Tibial nerve (tissue), 4 donors: Measurements from ENCODE around the gene MYO7A. TPM values are rescaled to one million over a fixed set of nuclear protein-coding genes. Genes with fewer than 3 reads are reported as not detected.

Source experiments
- DNase-seq, 2 donors: peaks; one replicate each; pipeline ENCODE4 v3.0.0-alpha.2; 2019; ENCODE audit warnings: low spot score in 2 of 2
- H3K27ac ChIP-seq, 4 donors: fragments of 200-600 bp; sonication (generic) in 3 of 4; one replicate each; pipeline ENCODE4 v1.5.1; 2017 to 2019; ENCODE audit warnings: mild to moderate bottlenecking in 1 of 4
- H3K27me3 ChIP-seq, 2 donors: fragments of 200-600 bp; sonication (generic) in 1 of 2; one replicate each; pipeline versions ENCODE4 v1.5.1 to v1.6.0; 2017 to 2019
- H3K36me3 ChIP-seq, 3 donors: fragments of 200-600 bp; sonication (generic); one replicate each; pipeline ENCODE4 v1.5.1; 2018 to 2019
- H3K4me1 ChIP-seq, 4 donors: fragments of 200-600 bp; sonication (generic) in 3 of 4; one replicate each; pipeline ENCODE4 v1.5.1; 2017 to 2019
- H3K4me3 ChIP-seq, 4 donors: fragments of 200-600 bp; sonication (generic) in 3 of 4; one replicate each; pipeline ENCODE4 v1.5.1; 2017 to 2019; ENCODE audit warnings: mild to moderate bottlenecking in 1 of 4, moderate library complexity in 1 of 4
- H3K9me3 ChIP-seq, 4 donors: fragments of 200-600 bp; sonication (generic) in 3 of 4; one replicate each; pipeline ENCODE4 v1.5.1; 2017 to 2019
- EP300 ChIP-seq, 2 donors: sonication (generic); formaldehyde crosslinking; IDR thresholded peaks; one replicate each; pipeline ENCODE4 v1.6.1; 2017; ENCODE audit warnings: antibody characterized with exemption in 2 of 2, mild to moderate bottlenecking in 1 of 2
- POLR2A ChIP-seq, 2 donors: fragments of 450-650 bp; IDR thresholded peaks; one replicate each; pipeline ENCODE4 v1.6.1; 2017; ENCODE audit warnings: antibody characterized with exemption in 2 of 2, mild to moderate bottlenecking in 2 of 2, moderate library complexity in 2 of 2
- WGBS, 2 donors: methylation state at CpG; one replicate each; pipeline ENCODE4 v1.1.5; 2018; 5-methylcytosine and 5-hydroxymethylcytosine counted together
- total RNA-seq, 4 donors: library from RNA; depleted of rRNA; stranded (reverse); fragments of >200 nt; gene quantifications; one replicate each; pipeline ENCODE4 v1.1.0, GENCODE V29; 2016
- TF ChIP-seq, protein P1 (sequence below), 5 experiments: fragments of 200-600 bp in 3 of 5; fragments of 450-650 bp in 2 of 5; sonication (generic) in 3 of 5; IDR thresholded peaks; one replicate each; pipeline ENCODE4 v1.5.1; 2016 to 2019; ENCODE audit warnings: antibody characterized with exemption in 5 of 5, mild to moderate bottlenecking in 3 of 5, moderate library complexity in 2 of 5

Gene MYO7A
- total RNA-seq, 4 donors from 2014 or later: 12.6 to 45.0 (median 24.4) TPM

DNA sequence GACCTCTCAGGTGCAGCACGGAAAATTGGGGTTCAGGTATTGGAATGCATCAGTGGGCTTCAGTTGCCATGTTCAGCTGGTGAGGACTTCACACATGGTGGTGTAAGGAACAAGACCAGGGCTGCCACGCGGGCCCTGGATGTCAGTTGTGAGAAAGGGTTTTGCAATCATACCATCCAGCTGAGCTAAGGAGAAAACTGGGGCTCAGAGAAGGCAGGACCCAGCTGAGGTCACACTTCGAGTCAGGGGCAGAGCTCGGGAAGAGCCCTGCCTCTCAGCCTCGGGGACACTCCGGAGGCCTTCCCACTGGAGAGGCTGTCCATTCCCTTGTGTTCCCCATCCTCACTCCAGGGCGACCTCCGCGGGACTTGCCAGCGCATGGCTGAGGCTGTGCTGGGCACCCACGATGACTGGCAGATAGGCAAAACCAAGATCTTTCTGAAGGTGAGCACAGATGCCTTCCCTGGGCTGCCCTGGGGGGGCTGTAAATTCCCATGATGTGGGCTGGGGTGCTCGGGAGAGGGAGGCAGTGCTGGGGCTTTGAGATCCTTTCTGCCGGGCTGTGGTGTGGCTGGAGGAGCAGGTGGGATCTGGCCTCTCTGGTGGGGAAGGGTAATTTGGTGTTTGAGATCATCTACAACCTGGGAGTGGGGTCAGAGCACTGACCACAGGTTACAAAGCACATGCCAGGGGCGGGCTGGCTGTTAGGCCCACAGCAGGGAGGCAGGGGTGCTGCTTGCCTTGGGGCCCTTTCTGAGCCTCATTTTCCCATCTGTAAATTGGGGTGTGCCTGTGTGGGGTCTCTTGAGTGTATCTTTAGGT lies 47.2 kb downstream of the MYO7A start:
- Histone ChIP-seq H3K27me3 (no peaks in the 10 kb centered on the region), H3K36me3 (no peaks in the 10 kb centered on the region), H3K27ac (peak overlapping the region in 1 of 4 donors; percentile 14), H3K9me3 (no peaks in the 10 kb centered on the region), H3K4me3 (peak overlapping the region in 1 of 4 donors; percentile 33), H3K4me1 (peaks cover 0 to 35% (median 0%) of the 10 kb centered on the region in 4 donors)
- no peak for TF ChIP-seq EP300 (IDR thresholded peaks at IDR 0.05)
- TF ChIP-seq, protein P1, sequence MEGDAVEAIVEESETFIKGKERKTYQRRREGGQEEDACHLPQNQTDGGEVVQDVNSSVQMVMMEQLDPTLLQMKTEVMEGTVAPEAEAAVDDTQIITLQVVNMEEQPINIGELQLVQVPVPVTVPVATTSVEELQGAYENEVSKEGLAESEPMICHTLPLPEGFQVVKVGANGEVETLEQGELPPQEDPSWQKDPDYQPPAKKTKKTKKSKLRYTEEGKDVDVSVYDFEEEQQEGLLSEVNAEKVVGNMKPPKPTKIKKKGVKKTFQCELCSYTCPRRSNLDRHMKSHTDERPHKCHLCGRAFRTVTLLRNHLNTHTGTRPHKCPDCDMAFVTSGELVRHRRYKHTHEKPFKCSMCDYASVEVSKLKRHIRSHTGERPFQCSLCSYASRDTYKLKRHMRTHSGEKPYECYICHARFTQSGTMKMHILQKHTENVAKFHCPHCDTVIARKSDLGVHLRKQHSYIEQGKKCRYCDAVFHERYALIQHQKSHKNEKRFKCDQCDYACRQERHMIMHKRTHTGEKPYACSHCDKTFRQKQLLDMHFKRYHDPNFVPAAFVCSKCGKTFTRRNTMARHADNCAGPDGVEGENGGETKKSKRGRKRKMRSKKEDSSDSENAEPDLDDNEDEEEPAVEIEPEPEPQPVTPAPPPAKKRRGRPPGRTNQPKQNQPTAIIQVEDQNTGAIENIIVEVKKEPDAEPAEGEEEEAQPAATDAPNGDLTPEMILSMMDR (IDR thresholded peaks at IDR 0.05): no peak
- no peak for TF ChIP-seq POLR2A (IDR thresholded peaks at IDR 0.05)
- WGBS, 2 donors: 67 to 78% methylated on average over 11 to 12 of the region's 15 CpGs
- DNase-seq: peak in 1 of 2 donors; percentile 18

GRCh38 chr11:77175869-77176539 lies 48.0 kb downstream of the MYO7A start:
- DNase-seq: peak in 1 of 2 donors; percentile 22
- Histone ChIP-seq H3K27me3 (no peaks in the 10 kb centered on the region), H3K4me1 (peaks cover 0 to 35% (median 0%) of the 10 kb centered on the region in 4 donors), H3K27ac (peak overlapping the region in 1 of 4 donors; percentile 14), H3K4me3 (peak overlapping the region in 1 of 4 donors; percentile 33), H3K9me3 (no peaks in the 10 kb centered on the region), H3K36me3 (no peaks in the 10 kb centered on the region)
- WGBS, 2 donors: 58 to 60% methylated on average over 12 of the region's 12 CpGs
- TF ChIP-seq, protein P1 (IDR thresholded peaks at IDR 0.05): no peak
- TF ChIP-seq EP300 (IDR thresholded peaks at IDR 0.05) (no peak), POLR2A (IDR thresholded peaks at IDR 0.05) (no peak)

GRCh38 chr11:77176996-77177395 lies 49.0 kb downstream of the MYO7A start:
- Histone ChIP-seq H3K27me3 (no peaks in the 10 kb centered on the region), H3K9me3 (no peaks in the 10 kb centered on the region), H3K4me3 (no peak overlapping the region), H3K27ac (no peak overlapping the region), H3K4me1 (peaks cover 0 to 30% (median 0%) of the 10 kb centered on the region in 4 donors), H3K36me3 (peaks cover 0 to 2% (median 0%) of the 10 kb centered on the region in 3 donors)
- TF ChIP-seq POLR2A (IDR thresholded peaks at IDR 0.05) (no peak), EP300 (IDR thresholded peaks at IDR 0.05) (no peak)
- TF ChIP-seq, protein P1 (IDR thresholded peaks at IDR 0.05): no peak
- 80 to 88% methylated on average over 9 of the region's 9 CpGs for WGBS, 2 donors
- no peak for DNase-seq

DNA sequence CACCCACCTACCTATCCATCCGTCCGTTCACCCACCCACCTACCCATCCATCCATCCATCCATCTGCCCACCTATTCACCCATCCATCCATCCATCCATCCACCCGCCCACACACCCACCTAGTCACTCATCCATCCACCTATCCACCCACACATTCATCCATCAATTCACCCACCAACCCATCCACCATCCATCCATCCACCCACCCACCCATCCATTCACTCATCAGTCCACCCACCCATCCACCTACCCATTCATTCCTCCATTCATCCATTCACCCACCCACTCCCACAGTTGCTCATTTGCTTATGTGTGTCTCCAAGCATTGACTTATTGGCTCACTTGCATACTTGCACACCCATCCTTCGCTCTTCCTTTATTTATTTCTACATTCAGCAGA lies 50.1 kb downstream of the MYO7A start:
- Histone ChIP-seq H3K27me3 (no peaks in the 10 kb centered on the region), H3K27ac (no peak overlapping the region), H3K4me1 (peaks cover 0 to 19% (median 0%) of the 10 kb centered on the region in 4 donors), H3K4me3 (no peak overlapping the region), H3K9me3 (no peaks in the 10 kb centered on the region), H3K36me3 (peaks cover 0 to 6% (median 0%) of the 10 kb centered on the region in 3 donors)
- TF ChIP-seq, protein P1 (IDR thresholded peaks at IDR 0.05): no peak
- TF ChIP-seq EP300 (IDR thresholded peaks at IDR 0.05): no peak
- TF ChIP-seq POLR2A (IDR thresholded peaks at IDR 0.05): no peak
- DNase-seq: no peak
- 86 to 91% methylated on average over 4 of the region's 4 CpGs for WGBS, 2 donors

DNA sequence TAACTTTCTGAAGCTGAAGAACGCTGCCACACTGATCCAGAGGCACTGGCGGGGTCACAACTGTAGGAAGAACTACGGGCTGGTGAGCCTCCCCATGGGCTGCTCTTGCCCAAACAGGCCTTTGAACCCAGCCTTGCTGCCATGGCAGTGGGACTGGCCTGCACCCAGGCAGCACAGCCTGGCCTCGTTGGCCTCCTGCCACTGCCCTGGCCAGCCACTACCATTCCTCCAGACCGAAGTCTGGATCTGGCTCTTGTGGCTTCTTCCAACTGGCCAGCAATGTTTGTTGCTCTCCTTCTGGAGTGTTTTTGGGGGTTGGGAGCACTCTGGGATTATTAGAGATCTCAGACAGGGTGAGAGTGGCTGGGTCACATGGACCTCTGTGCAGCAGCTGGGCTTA lies 51.0 kb downstream of the MYO7A start:
- Histone ChIP-seq H3K27me3 (no peaks in the 10 kb centered on the region), H3K4me3 (no peak overlapping the region), H3K9me3 (no peaks in the 10 kb centered on the region), H3K4me1 (peaks cover 0 to 13% (median 0%) of the 10 kb centered on the region in 4 donors), H3K36me3 (peaks cover 0 to 6% (median 0%) of the 10 kb centered on the region in 3 donors), H3K27ac (no peak overlapping the region)
- TF ChIP-seq POLR2A (IDR thresholded peaks at IDR 0.05) (no peak), EP300 (IDR thresholded peaks at IDR 0.05) (no peak)
- TF ChIP-seq, protein P1 (IDR thresholded peaks at IDR 0.05): no peak
- DNase-seq: no peak
- WGBS, 2 donors: 65 to 74% methylated on average over 5 of the region's 5 CpGs
